ENCODE results near the gene ZSCAN5B.
"Not testable (repeated sequence)": the region's sequence is repeated elsewhere in the genome, so short reads cannot be mapped to it uniquely, and the experiment has no call there.

The ZSCAN5B gene

GRCh38 chr19:56197646-56198045 is at the start of gene ZSCAN5B:
Gene ZSCAN5B, minus strand, starts transcription at chr19:56197783. Its CDS starts 4,731 bp downstream, at chr19:56193052.
- not testable (repeated sequence) for H3K4me3 ChIP-seq (replicated peaks; ENCODE audit: low read depth, low read length); DNase-seq (ENCODE audit: extremely low read depth, low read depth)

- not testable (repeated sequence) for H3K4me3 ChIP-seq (replicated peaks; ENCODE audit: low read depth, low read length); DNase-seq (ENCODE audit: extremely low read depth, low read depth)
Observed at GRCh38 chr19:56245764-56246163, 48.2 kb upstream of the ZSCAN5B start.

- TF ChIP-seq CTCF (IDR thresholded peaks at IDR 0.05; ENCODE audit: low read depth, low read length, missing control alignments): no peak
- DNase-seq (ENCODE audit: extremely low read depth, low read depth): no peak
- no peak overlapping the region for H3K4me3 ChIP-seq (replicated peaks; ENCODE audit: low read depth, low read length)
Observed at GRCh38 chr19:56245121-56245740, 47.6 kb upstream of the ZSCAN5B start.

GRCh38 chr19:56223481-56223880 is 25.9 kb upstream of the ZSCAN5B start:
- H3K4me3 ChIP-seq (replicated peaks; ENCODE audit: low read depth, low read length): no peak overlapping the region
- DNase-seq (ENCODE audit: extremely low read depth, low read depth): no peak
- TF ChIP-seq CTCF (IDR thresholded peaks at IDR 0.05; ENCODE audit: low read depth, low read length, missing control alignments): no peak

- no peak for DNase-seq (ENCODE audit: extremely low read depth, low read depth)
- no peak overlapping the region for H3K4me3 ChIP-seq (replicated peaks; ENCODE audit: low read depth, low read length)
- TF ChIP-seq CTCF (IDR thresholded peaks at IDR 0.05; ENCODE audit: low read depth, low read length, missing control alignments): peak; percentile 2
Observed at GRCh38 chr19:56222901-56223300, 25.3 kb upstream of the ZSCAN5B start.

- DNase-seq (ENCODE audit: extremely low read depth, low read depth): no peak
- TF ChIP-seq CTCF (IDR thresholded peaks at IDR 0.05; ENCODE audit: low read depth, low read length, missing control alignments): no peak
- H3K4me3 ChIP-seq (replicated peaks; ENCODE audit: low read depth, low read length): no peak overlapping the region
Observed at GRCh38 chr19:56221851-56222250, 24.3 kb upstream of the ZSCAN5B start.

GRCh38 chr19:56221442-56221841 is 23.9 kb upstream of the ZSCAN5B start:
- TF ChIP-seq CTCF (IDR thresholded peaks at IDR 0.05; ENCODE audit: low read depth, low read length, missing control alignments): peak; percentile 24
- not testable (repeated sequence) for DNase-seq (ENCODE audit: extremely low read depth, low read depth); H3K4me3 ChIP-seq (replicated peaks; ENCODE audit: low read depth, low read length)

- no peak for TF ChIP-seq CTCF (IDR thresholded peaks at IDR 0.05; ENCODE audit: low read depth, low read length, missing control alignments)
- DNase-seq (ENCODE audit: extremely low read depth, low read depth): no peak
- no peak overlapping the region for H3K4me3 ChIP-seq (replicated peaks; ENCODE audit: low read depth, low read length)
Observed at GRCh38 chr19:56218961-56219360, 21.4 kb upstream of the ZSCAN5B start.
